Measurements from ENCODE around the gene ANTKMT. TPM values are rescaled to one million over a fixed set of nuclear protein-coding genes. Genes with fewer than 3 reads are reported as not detected.
"Not testable (repeated sequence)": the region's sequence is repeated elsewhere in the genome, so short reads cannot be mapped to it uniquely, and the experiment has no call there.

ANTKMT gene
- total RNA-seq, 1 donor from 2014 or later, result 26.3 TPM

DNA sequence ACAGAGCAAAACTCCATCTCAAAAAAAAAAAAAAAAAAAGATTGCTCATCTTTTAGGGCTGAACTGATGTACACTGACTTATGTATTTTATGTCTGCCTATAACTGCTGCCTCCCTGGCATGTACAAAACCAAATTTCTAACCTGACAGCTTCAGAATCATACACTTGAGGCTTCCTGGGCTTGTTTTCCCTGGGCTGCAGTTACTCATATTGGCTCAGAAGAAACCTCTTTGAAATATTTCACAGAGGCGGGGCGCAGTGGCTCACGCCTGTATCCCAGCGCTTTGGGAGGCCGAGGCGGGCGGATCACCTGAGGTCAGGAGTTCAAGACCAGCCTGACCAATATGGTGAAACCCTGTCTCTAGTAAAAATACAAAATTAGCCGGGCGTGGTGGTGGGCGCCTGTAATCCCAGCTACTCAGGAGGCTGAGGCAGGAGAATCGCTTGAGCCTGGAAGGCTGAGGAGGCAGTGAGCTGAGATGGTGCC, 33.2 kb downstream of the ANTKMT start:
- ATAC-seq; DNase-seq (ENCODE audit: low spot score); intact Hi-C loops (cut with DNase I): not testable (repeated sequence)

DNA sequence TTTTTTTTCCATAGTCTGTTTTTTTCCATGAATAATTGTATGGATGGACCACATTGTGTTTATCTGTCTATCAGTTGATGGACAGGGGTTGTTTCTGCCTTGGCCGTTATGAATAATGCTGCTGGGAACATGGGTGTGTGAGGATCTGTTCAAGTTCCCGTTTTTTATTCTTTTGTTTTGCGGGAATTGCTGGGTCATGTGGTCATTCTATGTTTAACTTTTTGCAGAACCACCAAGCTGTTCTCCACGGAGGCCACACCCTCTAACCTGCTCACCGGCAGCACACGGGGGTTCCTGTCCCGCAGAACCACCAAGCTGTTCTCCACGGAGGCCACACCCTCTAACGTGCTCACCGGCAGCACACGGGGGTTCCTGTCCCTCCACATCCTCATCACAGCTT, 33.7 kb downstream of the ANTKMT start:
- intact Hi-C loops (cut with DNase I), result no loop called here
- ATAC-seq (peak; percentile 41), DNase-seq (ENCODE audit: low spot score) (no peak)

DNA sequence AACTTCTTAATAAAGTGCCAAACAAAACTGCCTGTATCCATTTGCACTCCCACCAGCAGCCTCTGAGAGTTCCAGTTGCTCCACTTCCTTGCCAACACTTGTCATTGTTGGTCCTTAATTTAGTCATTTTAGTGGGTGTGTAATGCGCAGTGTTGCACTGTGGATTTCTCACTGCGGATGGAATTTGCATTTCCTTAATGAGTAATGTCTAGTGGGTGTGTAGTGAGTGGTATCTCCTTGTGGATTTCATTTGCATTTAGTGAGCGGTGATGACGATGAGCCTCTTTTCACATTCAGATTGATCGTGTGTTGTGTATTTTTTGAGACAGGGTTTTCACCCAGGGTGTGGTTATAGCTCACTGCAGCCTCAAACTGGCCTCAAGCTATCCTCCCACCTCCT, 35.5 kb downstream of the ANTKMT start:
- DNase-seq (ENCODE audit: low spot score) (no peak), ATAC-seq (no peak)
- intact Hi-C loops (cut with DNase I), result no loop called here

GRCh38 chr16:759110-759910, 38.4 kb downstream of the ANTKMT start:
- ATAC-seq (no peak), DNase-seq (ENCODE audit: low spot score) (no peak)
- intact Hi-C loops (cut with DNase I), result no loop called here

DNA sequence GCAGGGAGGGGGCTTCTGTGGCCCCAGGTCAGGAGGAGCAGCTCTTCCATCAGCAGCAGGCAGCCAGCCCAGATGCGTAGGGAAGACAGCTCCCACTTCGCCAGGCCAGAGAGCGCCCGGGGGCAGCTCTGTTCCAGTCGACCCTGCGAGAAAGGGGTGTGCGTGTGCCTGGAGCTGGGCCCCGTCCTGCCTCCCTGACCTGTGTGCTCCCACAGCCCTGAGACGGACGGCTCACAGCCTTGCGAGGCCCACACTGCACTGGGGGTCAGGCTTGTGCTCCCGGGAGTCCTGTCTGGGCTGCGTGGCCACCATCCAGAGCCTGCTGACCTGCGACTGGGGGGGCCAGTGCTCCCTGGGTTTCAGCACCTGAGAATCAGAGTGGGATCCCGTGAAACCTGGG, 39.1 kb downstream of the ANTKMT start:
- no peak for ATAC-seq
- intact Hi-C loops (cut with DNase I), result no loop called here
- DNase-seq (ENCODE audit: low spot score), result no peak

DNA sequence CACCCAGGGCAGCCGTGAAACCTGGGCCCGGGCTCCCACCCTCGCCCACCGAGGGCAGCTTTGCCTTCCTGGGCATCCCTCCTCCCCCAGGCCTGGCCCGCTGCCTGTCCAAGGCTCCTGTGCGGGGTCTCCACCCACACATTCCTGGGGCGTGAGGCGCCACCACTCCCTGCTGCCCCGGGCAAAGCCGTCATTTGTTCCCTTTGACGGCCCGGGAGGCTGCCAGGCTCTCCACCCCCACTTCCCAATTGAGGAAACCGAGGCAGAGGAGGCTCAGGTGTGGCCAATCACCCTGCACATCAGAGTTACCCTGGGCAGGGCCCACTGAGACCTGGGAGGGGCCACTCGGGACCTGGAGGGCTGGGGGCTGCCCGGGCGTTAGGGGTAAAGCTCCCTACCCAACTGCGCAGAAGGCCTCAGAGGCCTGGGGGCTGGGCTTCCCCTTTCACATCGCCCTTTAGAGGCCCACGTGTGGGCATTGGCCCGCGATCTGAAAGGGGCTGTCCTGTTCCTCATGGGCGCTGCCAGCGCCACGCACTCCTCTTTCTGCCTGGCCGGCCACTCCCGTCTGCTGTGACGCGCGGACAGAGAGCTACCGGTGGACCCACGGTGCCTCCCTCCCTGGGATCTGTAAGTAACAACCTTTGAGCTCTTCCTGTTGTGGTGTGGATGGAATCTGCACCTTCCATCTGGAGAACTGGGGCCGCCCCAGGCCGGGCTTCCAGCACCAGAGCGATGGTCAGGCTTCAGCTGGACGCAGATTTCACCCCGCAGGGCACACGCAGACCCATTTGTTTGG, 39.8 kb downstream of the ANTKMT start, which contains the start of gene MSLN:
Gene MSLN (plus strand): TSS at position 190 of the 799 bp plus-strand sequence. CDS start 1,947 bp downstream, outside the sequence.
- ATAC-seq (no peak), DNase-seq (ENCODE audit: low spot score) (no peak)
- intact Hi-C loops (cut with DNase I), result no loop called here

DNA sequence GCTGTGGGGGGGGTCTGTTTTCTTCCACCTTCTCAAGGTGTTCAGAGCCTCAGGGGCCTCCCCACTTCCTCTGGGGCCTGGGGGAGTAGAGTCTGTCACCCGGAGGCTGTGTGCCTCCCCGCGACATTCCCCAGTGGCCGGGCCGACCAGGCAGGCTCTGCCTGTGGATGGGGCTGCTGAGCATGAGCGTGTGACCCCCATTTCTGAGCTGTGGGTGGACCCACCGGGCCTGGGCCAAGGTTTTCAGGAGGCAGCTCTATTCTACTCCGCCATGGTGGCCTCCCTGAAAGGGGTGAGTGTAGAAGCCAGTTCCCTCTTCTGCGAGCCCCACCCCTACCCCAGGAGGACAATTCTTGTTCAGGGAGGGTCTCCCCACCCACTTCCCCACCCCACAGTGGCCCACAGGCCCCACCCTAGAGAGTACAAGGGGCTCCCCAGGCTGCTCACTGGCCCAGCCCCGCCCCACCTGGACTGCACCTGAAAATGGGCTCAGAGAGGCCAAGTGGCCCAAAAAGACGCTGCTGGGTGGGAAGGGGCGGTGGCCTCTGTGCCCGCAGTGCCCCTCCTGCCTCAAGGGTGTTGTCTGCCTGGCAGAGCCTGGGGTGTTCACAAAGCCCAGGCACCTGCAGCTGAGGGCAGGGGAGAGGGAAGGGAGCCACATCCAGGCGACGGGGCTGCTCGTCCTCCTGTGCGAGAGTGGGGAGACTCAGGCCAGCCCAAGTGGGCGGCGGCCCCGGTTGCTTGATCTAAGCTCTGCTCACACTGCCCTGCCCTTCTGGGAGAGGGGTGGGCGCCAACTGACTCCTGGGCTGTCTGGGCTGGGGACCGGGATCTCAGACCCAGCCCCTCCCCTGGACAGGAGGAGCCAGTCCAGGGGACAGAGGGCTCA, 40.9 kb downstream of the ANTKMT start:
- ATAC-seq, result no peak
- DNase-seq (ENCODE audit: low spot score), result no peak
- intact Hi-C loops (cut with DNase I), result no loop called here

- intact Hi-C loops (cut with DNase I), result no loop called here
- DNase-seq (ENCODE audit: low spot score), result no peak
- ATAC-seq, result no peak
These were observed 41.8 kb downstream of the ANTKMT start for GRCh38 chr16:762595-763268.

DNA sequence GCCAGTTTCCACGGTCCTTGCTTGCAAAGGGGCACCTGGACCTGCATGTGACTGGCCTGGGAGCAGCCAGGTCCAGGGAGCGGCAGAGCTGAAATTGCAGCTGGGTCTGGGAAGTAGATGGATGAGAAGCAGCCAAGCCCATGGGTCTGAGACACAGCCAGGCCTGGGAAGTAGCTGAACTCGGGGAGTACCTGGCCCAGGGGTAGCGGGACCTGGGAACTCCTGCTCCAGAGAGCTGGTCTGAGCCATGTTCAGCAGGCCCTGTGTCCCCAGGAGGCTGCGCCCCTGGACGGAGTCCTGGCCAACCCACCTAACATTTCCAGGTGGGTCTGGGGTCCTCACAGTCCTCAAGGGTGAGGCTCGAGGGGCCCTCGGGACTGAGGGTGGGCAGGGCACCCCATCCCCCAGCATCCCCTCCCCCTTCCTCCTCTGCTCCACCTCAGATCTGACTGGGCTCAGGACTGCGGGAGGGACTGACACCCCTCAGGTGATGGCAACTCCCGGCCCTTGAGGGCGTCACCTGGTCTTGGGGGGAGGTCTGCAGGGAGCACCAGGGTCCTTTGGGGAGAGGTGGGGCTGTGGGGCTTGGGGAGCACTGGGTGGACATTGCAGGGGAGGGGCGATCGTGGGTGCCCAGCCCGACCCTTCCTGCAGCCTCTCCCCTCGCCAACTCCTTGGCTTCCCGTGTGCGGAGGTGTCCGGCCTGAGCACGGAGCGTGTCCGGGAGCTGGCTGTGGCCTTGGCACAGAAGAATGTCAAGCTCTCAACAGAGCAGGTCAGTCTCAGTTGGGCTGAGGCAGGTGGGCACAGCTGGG, 42.6 kb downstream of the ANTKMT start:
- DNase-seq (ENCODE audit: low spot score) (no peak), ATAC-seq (no peak)
- intact Hi-C loops (cut with DNase I), result no loop called here

GRCh38 chr16:764184-764750, 43.3 kb downstream of the ANTKMT start:
- intact Hi-C loops (cut with DNase I), result no loop called here
- ATAC-seq, result no peak
- DNase-seq (ENCODE audit: low spot score), result no peak

- ATAC-seq (no peak), DNase-seq (ENCODE audit: low spot score) (no peak)
- intact Hi-C loops (cut with DNase I), result no loop called here
These were observed 44.0 kb downstream of the ANTKMT start for GRCh38 chr16:764848-765487.

GRCh38 chr16:765488-765865, 44.5 kb downstream of the ANTKMT start:
- intact Hi-C loops (cut with DNase I), result no loop called here
- no peak for DNase-seq (ENCODE audit: low spot score)
- ATAC-seq, result no peak

GRCh38 chr16:766008-766819, 45.3 kb downstream of the ANTKMT start:
- no peak for ATAC-seq
- intact Hi-C loops (cut with DNase I), result no loop called here
- DNase-seq (ENCODE audit: low spot score), result no peak

- DNase-seq (ENCODE audit: low spot score) (no peak), ATAC-seq (no peak)
- intact Hi-C loops (cut with DNase I), result no loop called here
These were observed 46.1 kb downstream of the ANTKMT start for GRCh38 chr16:766820-767640.

DNA sequence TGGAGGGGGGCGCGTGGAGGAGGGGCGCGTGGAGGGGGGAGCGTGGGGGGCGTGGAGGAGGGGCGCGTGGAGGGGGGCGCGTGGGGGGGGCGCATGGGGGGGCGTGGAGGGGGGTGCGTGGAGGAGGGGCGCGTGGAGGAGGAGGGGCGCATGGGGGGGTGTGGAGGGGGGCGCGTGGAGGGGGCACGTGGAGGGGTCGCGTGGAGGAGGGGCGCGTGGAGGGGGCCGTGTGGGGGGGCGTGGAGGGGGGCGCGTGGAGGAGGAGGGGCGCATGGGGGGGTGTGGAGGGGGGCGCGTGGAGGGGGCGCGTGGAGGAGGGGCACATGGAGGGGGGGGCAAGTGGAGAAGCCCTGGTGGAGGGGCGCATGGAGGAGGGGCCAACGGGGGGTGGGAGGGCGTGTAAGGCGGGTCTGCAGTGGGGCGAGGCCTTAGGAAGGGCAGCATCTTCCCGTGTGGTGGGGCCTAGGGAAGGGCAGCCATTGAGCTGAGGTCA, 46.8 kb downstream of the ANTKMT start:
- DNase-seq (ENCODE audit: low spot score), result no peak
- no peak for ATAC-seq
- intact Hi-C loops (cut with DNase I), result no loop called here

All from sciatic nerve (tissue), 2 donors.